ENCODE results near the gene RCAN2.

Gene RCAN2

DNA sequence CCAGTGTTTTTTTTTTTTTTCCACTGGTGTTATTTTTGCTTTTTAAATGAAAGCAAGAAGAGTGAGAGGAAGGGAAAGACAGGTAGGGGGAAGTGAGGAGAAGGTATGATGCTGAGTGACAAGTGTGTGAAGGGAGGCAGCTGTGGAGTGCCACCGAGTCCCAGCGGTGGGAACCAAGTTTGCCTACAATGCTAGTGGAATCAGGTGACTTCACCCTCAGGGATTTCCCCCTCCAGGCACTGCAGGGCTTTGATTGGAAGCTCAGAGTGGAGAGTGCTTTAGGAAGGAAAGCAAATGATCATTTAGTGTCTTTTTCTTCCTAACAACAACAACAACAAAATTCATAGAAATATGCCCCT lies 200.0 kb downstream of the RCAN2 start:
- DNase-seq (ENCODE audit: low spot score), result no peak

DNA sequence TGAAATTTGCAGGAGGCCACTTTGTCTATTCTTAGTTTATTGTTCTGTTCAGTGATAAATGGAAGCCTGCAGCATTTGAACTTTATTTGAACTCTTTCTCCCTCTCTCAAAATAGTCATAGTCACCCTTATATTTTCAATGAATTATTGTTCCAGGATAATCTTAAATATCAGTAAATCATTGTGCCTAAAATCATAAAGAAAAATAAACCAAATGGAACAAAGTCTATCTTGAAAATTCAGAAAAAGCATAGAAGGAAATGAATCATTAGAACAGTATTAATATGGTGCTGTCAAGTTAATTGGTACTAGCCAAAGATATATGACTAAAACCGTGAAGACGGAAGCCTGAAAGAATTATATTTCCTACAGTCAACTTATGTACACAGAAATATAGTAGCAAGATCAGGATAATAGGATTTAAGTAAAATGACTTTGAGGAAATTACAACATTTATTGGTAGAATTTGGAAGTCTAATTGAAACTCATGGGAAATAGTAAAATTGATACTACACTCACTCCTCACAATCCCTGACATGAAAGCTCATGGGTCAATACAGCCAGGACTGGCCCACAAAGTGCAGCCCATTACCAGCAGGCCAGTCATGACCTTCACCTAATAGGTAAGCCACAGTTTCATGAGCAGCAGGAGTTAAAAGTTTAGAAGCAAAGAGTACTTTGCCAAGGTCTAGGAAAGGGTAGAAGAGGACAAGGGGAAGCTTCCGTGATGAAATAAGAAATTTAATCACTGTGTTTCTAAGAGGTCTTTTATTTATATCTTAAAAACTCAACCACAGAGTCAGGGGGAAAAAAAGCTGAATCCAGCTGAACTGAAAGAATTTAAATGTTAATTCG lies 200.6 kb downstream of the RCAN2 start:
- no peak for DNase-seq (ENCODE audit: low spot score)

DNA sequence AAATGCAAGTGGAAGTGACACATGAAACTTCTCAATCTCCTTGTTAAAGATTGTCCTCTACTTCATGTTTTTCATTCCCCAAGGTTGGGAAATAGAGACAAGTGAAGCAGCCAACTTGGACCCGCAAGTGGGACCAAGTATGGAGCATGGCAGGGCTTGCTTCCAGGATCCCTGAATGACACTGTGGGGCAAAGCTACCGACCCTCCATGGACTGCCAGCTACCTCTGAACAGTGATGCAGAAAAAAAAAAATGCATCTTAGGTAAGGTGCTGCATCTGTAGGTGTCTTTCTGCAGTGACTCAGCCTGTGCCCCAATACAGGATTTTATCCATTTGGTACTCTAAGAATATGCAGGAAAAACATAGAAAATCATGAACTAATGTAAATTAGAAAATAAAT lies 201.4 kb downstream of the RCAN2 start:
- no peak for DNase-seq (ENCODE audit: low spot score)

DNA sequence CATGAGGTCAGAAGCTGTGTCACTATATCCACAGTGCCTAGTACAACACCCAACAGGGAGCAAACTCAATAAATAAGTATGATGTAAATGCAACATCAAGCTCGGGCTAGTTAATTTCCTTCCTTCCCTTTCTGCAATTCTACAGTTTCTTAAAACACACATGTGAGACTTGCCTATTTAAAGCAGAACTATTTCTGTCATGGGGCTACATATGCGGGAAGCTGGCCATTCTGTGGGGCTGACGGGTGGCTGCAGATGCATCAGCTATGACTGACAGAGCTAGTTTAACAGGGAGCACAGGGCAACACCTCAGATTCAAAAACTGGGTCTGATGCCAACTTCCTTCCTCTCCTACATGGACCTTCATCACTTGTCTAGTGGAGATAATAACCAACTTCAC lies 202.4 kb downstream of the RCAN2 start:
- no peak for DNase-seq (ENCODE audit: low spot score)

DNA sequence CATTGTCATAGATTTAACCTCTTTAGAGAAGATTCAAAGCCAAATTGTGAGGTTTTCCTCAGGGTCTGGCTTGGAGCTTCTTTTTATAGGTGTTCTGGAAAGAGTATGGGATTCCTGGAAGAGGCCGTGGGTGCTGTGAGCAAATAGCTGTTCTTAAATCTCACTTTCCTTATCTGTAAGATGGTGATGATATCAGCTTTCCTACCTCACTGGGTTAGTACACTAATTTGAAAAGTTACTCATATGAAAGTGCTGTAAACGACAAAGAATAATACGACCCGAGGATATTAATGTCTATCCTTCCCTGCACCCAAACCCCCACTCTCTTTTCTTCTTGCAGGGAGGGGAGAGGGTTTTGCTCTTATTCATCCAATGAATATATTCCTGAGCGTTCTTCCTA lies 203.6 kb downstream of the RCAN2 start:
- DNase-seq (ENCODE audit: low spot score), result no peak

DNA sequence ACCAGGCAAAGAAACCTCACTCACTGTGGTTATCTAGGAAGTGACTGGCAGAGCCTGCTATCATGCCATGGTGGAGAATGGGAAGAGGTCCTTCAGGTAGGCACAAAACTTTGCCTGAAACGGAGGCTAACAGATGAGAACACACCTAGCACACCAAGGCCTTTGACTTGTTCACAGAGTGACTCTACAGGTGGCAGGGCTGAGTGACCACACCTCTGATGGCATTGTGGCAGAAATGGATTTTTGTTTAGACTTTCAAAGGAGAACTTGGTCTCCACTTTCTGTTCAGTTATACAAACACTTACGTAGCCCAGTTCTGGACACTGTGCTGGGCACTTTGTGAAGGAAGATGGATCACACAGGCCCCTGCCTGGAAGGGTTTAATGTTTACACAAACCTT lies 204.2 kb downstream of the RCAN2 start:
- DNase-seq (ENCODE audit: low spot score), result no peak

DNA sequence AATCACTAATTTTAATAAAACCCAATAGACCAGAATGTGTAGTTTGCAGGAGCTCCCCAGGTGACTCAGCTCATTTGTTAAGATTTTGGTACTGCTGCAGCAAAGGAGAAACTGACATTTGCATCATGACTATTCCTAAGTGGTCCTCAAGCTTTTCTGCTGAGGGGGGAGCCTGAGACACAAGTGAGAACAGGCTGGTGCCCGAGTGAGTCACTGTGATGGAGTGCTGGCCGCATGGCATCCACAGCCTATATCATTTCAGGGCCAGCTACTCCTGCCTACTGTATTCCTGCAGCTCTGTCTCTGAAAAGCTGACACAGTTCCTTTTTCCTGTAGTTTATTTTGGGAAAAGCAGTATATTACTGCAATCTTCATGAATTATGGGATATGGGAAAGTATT lies 206.8 kb downstream of the RCAN2 start:
- DNase-seq (ENCODE audit: low spot score), result no peak

DNA sequence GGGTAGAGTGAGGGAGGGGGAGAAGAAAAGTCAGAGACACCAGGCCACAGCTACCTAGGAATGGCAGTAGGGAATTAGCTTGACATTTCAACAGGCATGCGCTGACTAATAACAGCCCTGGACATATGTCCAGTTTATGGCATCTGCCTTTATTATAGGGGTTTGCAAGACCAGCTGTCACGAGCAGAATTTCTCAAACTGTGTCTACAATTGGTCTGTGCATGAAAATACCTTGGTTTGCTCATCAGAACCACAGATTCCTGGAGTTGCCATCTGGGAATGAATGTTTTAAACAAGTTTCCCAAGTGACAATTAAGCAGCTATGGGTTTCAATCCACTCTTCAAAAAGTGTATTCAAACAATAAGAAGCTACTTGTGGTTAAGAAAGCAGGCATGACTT lies 210.1 kb downstream of the RCAN2 start:
- DNase-seq (ENCODE audit: low spot score), result no peak

DNA sequence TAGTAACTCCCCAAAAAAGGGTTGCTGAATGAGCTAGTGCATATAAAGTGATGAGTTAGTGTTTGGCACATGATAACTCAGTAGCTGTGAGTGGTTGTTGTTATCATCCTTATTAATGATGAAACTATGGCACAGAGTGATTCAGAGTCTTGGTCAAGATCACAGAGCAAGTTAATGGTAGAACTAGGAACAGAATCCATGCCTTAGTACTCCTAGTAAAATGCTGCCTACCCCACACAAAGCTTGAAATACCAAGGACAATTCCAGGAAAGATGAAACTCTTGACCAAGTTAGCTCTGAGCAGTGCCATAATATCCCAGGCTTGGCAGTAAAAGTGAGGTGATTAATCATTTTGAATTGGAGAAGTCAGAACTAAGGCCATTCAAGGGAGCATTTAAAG lies 211.4 kb downstream of the RCAN2 start:
- DNase-seq (ENCODE audit: low spot score), result no peak

DNA sequence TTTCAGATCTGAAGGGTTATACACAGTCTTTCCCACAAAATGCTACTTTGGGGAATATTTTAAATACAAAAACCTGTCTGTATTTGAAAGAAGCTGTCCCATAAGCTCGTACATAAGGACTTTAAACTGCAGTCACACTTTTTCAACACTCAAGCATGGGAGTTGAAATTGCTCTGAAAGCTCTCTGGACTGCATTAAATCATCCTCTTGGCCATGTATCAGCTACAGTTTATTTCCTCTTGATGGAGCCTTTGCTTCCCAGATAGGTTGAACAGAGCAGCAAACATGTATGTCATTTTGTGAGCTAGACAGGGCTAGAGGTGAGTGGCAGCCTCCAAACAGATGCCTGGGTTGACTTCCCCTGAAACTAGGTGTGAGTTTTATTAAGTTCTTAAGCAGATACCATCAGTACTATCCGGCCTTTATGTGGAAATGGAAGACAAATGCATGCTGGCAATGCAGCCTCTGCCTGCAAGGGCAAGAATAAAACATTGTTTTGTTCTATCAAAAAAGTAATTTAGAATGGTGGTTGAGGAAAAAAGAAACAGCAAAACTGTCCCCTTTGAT lies 214.6 kb downstream of the RCAN2 start:
- no peak for DNase-seq (ENCODE audit: low spot score)

DNA sequence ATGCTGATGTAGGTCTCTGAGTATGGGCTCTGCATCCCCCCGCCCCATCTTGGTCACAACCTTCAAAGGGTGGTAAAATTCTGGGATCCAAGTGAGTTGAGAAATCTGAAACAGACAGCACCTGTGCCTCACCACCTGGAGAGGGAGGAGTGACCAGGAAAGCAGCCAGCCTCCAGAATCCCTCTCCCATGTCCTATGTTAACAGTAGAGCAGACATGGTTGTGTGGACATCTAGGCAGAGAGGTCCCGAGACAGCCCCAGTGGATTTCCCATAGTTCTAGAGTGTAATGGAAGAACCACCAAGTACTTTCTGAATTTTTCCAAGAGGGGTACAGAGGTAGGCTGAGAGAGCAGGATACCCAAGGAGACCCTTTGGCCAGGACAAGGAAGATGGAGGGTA lies 216.7 kb downstream of the RCAN2 start:
- no peak for DNase-seq (ENCODE audit: low spot score)

DNA sequence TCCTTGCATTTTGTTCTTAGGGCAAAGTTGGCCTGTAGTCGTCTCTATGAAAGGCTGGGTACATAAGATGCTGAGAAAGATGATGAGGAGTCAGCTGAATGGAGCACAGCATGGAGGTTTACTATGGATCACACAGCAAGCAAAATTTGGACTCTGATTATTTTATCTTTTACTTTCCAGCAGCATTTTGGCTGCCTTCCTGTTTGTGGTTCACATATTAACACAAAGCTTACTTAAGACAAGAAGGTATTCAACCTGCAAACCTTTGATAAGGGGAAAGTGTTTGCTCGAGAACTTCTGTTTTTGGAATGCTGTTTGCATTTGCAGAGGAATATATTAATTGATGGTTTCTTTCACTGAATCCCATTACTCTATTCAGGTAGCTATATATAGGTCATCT lies 217.3 kb downstream of the RCAN2 start:
- DNase-seq (ENCODE audit: low spot score), result no peak

DNA sequence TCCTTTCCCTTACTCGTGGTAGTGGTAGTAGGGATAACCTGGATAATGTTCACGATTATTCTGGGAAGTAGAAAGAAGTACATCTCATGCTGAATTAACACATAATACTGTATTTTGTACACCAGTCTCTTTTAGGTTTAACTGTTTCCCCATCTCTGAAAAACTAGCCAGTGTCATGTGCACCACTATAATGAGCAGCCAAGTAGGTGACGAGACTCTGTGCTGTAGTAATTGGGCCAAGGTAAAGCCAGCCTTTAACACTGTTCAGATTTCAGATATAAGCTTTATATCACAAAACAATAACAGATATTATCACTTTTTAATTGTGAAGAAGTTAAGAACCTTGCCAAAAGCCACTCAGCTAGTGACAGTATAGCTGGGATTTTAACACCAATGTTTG lies 219.5 kb downstream of the RCAN2 start:
- DNase-seq (ENCODE audit: low spot score), result no peak

DNA sequence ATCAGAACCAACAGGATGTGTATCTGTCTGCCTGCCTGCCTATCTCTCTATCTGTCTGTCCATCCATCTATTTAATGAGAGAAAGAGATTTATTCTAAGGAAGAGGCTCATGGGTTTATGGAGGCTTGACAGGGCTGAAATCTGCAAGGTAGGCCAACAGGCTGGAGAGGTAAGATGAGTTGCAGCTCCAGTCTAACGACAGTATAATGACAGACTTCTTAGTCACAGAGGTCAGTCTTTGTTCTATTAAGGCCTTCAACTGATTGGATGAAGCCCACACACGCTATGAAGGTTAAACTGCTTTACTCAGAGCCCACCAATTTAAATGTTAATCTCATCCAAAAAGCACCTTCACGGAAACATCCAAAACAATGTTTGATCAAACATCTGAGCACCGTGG lies 220.1 kb downstream of the RCAN2 start:
- DNase-seq (ENCODE audit: low spot score), result no peak

DNA sequence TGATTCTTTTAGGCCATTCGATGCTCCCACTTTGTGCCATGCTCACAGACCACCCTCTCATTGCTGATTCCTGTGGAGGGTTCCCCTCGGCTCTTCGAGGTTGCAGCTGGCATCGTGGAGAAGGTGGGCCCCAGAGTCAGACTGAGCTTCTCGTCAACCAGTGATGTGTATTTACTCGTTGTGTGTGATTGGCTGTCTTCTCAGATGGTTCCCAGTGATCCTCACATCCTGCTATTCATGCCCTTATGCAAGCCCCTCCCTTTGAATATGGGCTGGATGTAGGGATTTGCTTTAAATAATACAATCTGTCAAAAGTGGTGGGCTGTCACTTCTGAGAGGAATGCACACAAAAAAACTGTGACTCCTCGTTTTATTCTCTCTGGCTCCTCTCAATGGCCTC lies 220.9 kb downstream of the RCAN2 start:
- DNase-seq (ENCODE audit: low spot score), result no peak

DNA sequence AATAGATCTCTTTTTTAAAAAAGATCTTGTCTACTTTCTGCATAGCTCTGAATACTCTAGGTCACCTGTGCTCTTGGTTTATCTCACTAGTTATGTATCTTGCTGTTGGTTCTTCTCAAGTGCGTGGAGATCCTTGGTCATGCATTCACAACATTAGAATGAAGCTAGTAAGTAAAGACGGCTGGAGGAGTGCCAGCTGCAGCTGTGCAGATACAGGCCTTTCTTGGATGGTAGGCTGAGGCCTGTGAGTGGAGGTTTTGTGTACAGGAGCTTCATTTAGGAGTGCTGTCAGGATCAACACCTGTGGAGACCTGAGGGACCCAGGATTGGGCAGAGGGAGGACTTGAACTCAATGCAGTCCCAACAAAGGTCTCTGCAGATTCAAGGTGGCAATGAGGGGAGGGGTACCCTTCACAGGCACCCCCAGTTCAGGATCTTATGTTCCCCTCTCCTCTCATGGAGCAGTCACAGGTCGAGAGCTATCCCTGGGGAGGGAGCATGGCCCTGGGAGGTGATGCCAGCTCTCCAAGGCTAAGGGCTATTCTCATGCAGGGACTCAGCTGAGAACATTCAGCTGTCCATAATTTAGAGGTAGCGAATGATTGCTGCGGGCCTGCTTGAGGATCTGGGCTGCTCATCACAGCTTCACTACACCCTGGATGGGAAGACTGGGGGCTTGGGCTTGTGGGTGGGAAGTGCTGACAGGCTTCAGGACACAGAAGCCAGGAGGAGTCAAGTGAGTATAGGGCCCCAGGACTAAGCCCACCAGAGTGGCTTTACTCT lies 221.6 kb downstream of the RCAN2 start:
- DNase-seq (ENCODE audit: low spot score), result no peak

DNA sequence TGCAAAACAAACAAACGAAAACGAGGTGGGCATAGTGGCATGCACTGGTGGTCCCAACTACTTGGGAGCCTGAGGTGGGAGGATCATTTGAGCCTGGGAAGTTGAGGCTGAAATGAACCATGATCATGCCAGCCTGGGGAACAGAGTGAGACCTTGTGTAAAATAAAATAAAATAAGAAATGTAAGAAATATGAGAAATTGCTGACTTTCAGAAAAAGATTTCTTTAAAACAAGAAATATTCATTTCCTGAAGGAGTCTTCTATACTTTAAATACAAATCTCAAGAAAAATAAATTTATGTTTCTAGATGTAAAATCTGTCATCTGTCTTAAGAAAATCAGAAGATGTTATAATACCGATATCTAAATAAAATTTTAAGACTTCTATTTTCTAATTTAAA lies 223.7 kb downstream of the RCAN2 start:
- DNase-seq (ENCODE audit: low spot score), result no peak

DNA sequence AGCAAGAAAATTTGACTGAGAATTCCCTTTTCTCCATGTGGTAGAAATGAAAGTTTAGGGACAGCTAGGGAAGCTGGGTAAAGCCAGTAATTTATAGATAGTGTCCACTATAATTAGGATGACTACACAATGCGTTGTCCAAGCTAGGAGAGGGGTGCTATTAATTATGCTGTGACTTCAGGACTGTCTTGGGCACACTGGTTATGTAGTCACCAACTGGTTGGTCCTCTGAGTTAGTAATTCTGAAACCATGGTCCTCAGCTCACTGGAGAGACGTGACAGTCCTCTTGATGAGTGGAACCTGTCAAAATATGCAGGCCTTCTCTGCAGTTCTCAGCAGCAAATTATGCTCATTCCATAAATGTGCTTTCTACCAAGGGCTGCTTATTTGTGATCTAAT lies 225.9 kb downstream of the RCAN2 start:
- no peak for DNase-seq (ENCODE audit: low spot score)

DNA sequence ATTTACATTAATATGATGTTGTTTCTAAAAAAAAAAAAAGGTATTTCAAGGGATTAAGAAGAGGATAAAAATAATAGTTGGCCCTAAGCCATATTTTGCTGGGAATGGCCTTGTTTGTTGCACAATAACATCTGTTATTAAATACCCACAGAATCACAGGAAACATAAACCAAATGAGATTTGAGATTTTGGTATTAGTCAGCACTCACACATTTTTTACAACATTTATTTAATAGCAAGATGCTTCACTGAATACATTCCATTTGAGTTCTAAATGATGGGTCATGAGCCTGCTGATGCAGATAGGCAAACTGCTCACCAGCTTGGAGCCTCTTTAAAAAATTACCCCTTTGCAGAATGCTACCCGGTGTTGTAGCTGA lies 227.6 kb downstream of the RCAN2 start:
- DNase-seq (ENCODE audit: low spot score), result no peak

DNA sequence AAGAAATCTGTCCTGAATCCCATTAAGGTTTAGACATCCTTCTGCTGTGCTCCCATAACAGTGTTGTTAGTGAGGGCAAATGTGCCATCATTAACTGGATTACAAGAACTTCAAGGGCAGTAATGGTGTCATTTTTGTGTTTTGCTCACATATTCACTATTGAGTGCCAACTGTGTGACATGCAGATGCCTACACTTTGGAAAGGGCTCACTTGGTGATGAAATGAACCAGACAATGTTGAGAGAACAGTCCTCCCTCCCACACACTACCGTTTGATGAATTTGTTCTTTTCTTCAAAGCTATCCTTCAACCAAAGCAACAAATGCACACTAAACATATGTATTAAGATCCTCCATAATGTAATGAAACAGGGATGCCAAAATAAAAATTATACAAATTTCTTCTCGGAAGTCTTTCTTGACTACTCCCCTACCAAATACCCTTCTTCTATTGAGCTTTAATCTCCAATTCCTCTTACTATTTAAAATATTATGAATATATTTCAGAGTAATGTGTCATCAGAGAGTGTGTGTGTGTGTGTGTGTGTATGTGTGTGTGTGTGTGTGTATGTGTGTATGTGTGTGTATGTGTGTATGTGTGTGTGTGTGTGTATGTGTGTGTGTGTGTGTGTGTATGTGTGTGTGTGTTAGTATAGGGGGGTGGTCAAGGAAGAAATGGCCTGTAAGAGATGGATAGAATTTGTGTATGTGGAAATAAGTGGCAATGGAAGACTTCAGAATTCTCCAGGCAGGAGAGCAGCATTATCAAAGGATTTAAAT lies 228.1 kb downstream of the RCAN2 start:
- no peak for DNase-seq (ENCODE audit: low spot score)

DNA sequence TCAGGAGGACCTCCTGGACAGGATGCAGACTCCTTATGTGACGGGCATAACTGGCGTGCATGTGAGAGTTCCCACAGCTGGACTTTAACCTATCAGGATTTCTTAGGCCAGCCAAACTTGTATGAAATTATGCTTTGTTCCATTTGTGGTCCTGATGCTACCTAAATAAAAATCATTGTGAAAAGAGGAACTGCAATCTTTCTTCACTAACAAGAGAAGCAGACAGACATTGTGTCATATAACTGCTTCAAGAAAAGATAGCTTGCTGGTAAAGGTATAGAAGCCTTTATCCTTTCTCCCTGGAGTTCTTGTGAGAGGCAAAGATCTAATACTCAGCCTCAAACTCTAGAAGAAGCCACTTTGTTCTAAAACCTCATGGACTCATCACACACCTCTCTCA lies 233.0 kb downstream of the RCAN2 start:
- no peak for DNase-seq (ENCODE audit: low spot score)

DNA sequence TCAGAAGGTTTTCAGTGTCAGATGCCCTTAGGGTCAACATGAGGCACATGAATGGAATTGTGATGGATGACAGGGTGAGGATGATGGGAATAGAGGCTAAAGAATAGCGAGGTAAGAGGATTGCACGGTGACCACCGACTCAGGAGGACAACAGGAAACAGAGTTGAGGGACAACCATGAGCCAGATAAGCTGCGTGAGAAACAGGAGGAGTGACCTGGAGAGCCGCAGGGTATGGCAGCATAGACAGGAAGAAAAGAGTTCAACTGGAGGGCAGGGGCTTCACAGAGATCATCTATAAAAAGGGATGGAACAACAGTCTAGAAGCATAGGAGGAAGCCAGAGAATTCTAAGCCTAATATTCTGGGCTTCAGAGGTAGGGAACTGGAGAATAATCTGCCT lies 235.7 kb downstream of the RCAN2 start:
- DNase-seq (ENCODE audit: low spot score), result no peak

DNA sequence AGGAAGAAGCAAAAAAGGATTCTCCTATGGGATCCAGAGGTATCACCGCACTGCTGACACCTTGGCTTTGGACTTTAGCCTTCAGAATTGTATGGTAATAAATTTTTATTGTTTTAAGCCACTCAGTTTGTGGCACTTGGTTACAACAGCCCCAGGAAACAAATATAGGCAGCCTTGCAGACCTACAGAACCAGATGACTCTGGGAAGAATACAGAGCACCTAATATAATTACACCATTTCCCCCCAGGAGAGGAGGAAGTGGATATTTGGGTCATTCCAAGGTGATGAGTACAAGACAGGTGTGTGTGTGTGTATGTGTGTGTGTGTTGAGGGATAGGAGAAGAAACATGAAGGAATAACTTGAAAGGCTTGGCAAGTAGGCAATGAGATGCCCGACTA lies 236.3 kb downstream of the RCAN2 start:
- no peak for DNase-seq (ENCODE audit: low spot score)

Measured in CD4-positive, alpha-beta T cell treated with Interleukin-6 at 100 ng/mL for 8 hours (primary cell).